CD4-positive, alpha-beta T cell (primary cell): ENCODE data around the gene NRXN3. TPM values are rescaled to one million over a fixed set of nuclear protein-coding genes. Genes with fewer than 3 reads are reported as not detected.

ENCODE experiments used
- ATAC-seq: fragments of 200-7000 bp; cut with Tn5 transposase; one replicate; pipeline ENCODE4 v1.10.0; 2022; ENCODE audit warnings: mild to moderate bottlenecking; ENCODE audit not compliant: poor library complexity
- CTCF ChIA-PET: fragments of 350-600 bp; sonication (Branson Sonifier 250); formaldehyde crosslinking; loops from one replicate; lab custom pipeline; 2021; ENCODE audit warnings: antibody characterized with exemption, inconsistent platforms; lab: Charles Lee
- POLR2A ChIA-PET: fragments of 350-600 bp; sonication (Branson Sonifier 250); formaldehyde crosslinking; loops from one replicate; lab custom pipeline; 2021; ENCODE audit warnings: antibody characterized with exemption, inconsistent platforms; lab: Charles Lee
- DNase-seq, 14 experiments: peaks; one replicate each; pipeline ENCODE4 v3.0.0-alpha.2; 2013 to 2020; ENCODE audit warnings: mixed read lengths in 2 of 14
- H3K27ac ChIP-seq, 2 donors: one replicate each; pipeline versions ENCODE4 v1.5.1 to v1.7.0; 2013; ENCODE audit warnings: low read length in 2 of 2, low read depth in 1 of 2, mild to moderate bottlenecking in 1 of 2
- H3K27me3 ChIP-seq, 2 experiments: 1 replicate in 1 of 2; 2 replicates in 1 of 2; pipeline versions ENCODE4 v1.6.1 to v1.7.0; 2013; ENCODE audit warnings: low read length in 2 of 2, control low read depth in 1 of 2, mild to moderate bottlenecking in 1 of 2, moderate library complexity in 1 of 2; ENCODE audit not compliant: insufficient read depth in 2 of 2, control insufficient read depth in 1 of 2
- H3K36me3 ChIP-seq: one replicate; pipeline ENCODE4 v1.6.1; 2013; ENCODE audit warnings: low read length, control low read depth; ENCODE audit not compliant: insufficient read depth
- H3K4me1 ChIP-seq: one replicate; pipeline ENCODE4 v1.6.1; 2013; ENCODE audit warnings: low read length, control low read depth; ENCODE audit not compliant: insufficient read depth
- H3K4me3 ChIP-seq: one replicate; pipeline ENCODE4 v1.5.1; 2013; ENCODE audit warnings: mild to moderate bottlenecking, low read length, moderate library complexity
- H3K9me3 ChIP-seq, 2 experiments: 1 replicate in 1 of 2; 2 replicates in 1 of 2; pipeline versions ENCODE4 v1.6.1 to v1.7.0; 2013; ENCODE audit warnings: low read length in 2 of 2, mild to moderate bottlenecking in 2 of 2, control low read depth in 1 of 2, moderate library complexity in 1 of 2; ENCODE audit not compliant: control insufficient read depth in 1 of 2, insufficient read depth in 1 of 2
- H3K27ac Mint-ChIP-seq: one replicate; pipeline ENCODE4 v1.8.0; 2020; ENCODE audit warnings: mixed read lengths
- H3K27me3 Mint-ChIP-seq: one replicate; pipeline ENCODE4 v1.8.0; 2021; ENCODE audit warnings: mixed read lengths
- H3K36me3 Mint-ChIP-seq: one replicate; pipeline ENCODE4 v1.8.0; 2021; ENCODE audit warnings: low read depth, mixed read lengths
- H3K4me1 Mint-ChIP-seq: one replicate; pipeline ENCODE4 v1.8.0; 2021; ENCODE audit warnings: low read depth, mixed read lengths
- H3K4me3 Mint-ChIP-seq: one replicate; pipeline ENCODE4 v1.8.0; 2020; ENCODE audit warnings: mild to moderate bottlenecking, mixed read lengths
- H3K9me3 Mint-ChIP-seq: one replicate; pipeline ENCODE4 v1.8.0; 2020; ENCODE audit warnings: mixed read lengths
- CTCF ChIP-seq: fragments of 200-600 bp; IDR thresholded peaks from one replicate; pipeline ENCODE4 v1.8.0; 2022; ENCODE audit warnings: antibody characterized with exemption, mild to moderate bottlenecking
- intact Hi-C, 2 experiments: fragments of 100-400 bp; cut with DNase I in 1 of 2; cut with micrococcal nuclease in 1 of 2; formaldehyde crosslinking; loops; one replicate each; pipeline versions ENCODE4 v1.15.1 to v1.9.0; 2023 to 2025; cut with DNase I, micrococcal nuclease
- total RNA-seq, 174 experiments: library from RNA in 2 of 174; stranded (reverse) in 2 of 174; gene quantifications; one replicate each; pipeline ENCODE4 v1.2.3 and lab custom pipeline; 2021 to 2026

NRXN3 gene
- total RNA-seq, 2 experiments from 2014 or later = not detected

GRCh38 chr14:79144896-79145295 is 974.7 kb downstream of the NRXN3 start:
- Histone ChIP-seq H3K27me3 (no peaks in the 10 kb centered on the region), H3K36me3 (no peaks in the 10 kb centered on the region), H3K4me1 (no peaks in the 10 kb centered on the region), H3K9me3 (no peaks in the 10 kb centered on the region), H3K27ac (no peak overlapping the region), H3K4me3 (no peak overlapping the region)
- DNase-seq (no peak), ATAC-seq (no peak)
- intact Hi-C loops = no loop called here
- Mint-ChIP-seq H3K4me1 (no peaks in the 10 kb centered on the region), H3K27ac (no peak overlapping the region), H3K4me3 (no peak overlapping the region), H3K36me3 (no peaks in the 10 kb centered on the region), H3K27me3 (no peaks in the 10 kb centered on the region), H3K9me3 (peaks cover 7% of the 10 kb centered on the region)
- ChIA-PET POLR2A (no interaction called here), CTCF (no interaction called here)
- no peak for TF ChIP-seq CTCF

- intact Hi-C loops = no loop called here
- POLR2A ChIA-PET = no interaction called here
- Histone ChIP-seq H3K27me3 (no peaks in the 10 kb centered on the region), H3K4me3 (no peak overlapping the region), H3K9me3 (no peaks in the 10 kb centered on the region), H3K4me1 (no peaks in the 10 kb centered on the region), H3K27ac (no peak overlapping the region), H3K36me3 (no peaks in the 10 kb centered on the region)
- no peaks in the 10 kb centered on the region for H3K4me1 Mint-ChIP-seq
- H3K4me3 Mint-ChIP-seq = no peak overlapping the region
- no peak overlapping the region for H3K27ac Mint-ChIP-seq
- DNase-seq (no peak), ATAC-seq (no peak)
- no peak for TF ChIP-seq CTCF
- H3K9me3 Mint-ChIP-seq = peaks cover 3% of the 10 kb centered on the region
- no peaks in the 10 kb centered on the region for H3K36me3 Mint-ChIP-seq
- CTCF ChIA-PET = no interaction called here
- H3K27me3 Mint-ChIP-seq = no peaks in the 10 kb centered on the region
These were observed 980.1 kb downstream of the NRXN3 start for GRCh38 chr14:79150226-79150625.

- Mint-ChIP-seq H3K27ac (no peak overlapping the region), H3K9me3 (peaks cover 2% of the 10 kb centered on the region), H3K4me3 (no peak overlapping the region), H3K4me1 (no peaks in the 10 kb centered on the region), H3K36me3 (no peaks in the 10 kb centered on the region), H3K27me3 (no peaks in the 10 kb centered on the region)
- Histone ChIP-seq H3K36me3 (no peaks in the 10 kb centered on the region), H3K4me3 (no peak overlapping the region), H3K4me1 (no peaks in the 10 kb centered on the region), H3K27ac (no peak overlapping the region), H3K27me3 (no peaks in the 10 kb centered on the region), H3K9me3 (no peaks in the 10 kb centered on the region)
- ChIA-PET POLR2A (no interaction called here), CTCF (no interaction called here)
- TF ChIP-seq CTCF = no peak
- intact Hi-C loops = no loop called here
- ATAC-seq (no peak), DNase-seq (no peak)
These were observed 987.2 kb downstream of the NRXN3 start for GRCh38 chr14:79157369-79157768.
